Measurements from ENCODE around the gene ZNF197.
A peak's percentile ranks its signal among the peaks of the same experiment; 100 is the strongest.
"Not testable (repeated sequence)": the region's sequence is repeated elsewhere in the genome, so short reads cannot be mapped to it uniquely, and the experiment has no call there.

Gene ZNF197

DNA sequence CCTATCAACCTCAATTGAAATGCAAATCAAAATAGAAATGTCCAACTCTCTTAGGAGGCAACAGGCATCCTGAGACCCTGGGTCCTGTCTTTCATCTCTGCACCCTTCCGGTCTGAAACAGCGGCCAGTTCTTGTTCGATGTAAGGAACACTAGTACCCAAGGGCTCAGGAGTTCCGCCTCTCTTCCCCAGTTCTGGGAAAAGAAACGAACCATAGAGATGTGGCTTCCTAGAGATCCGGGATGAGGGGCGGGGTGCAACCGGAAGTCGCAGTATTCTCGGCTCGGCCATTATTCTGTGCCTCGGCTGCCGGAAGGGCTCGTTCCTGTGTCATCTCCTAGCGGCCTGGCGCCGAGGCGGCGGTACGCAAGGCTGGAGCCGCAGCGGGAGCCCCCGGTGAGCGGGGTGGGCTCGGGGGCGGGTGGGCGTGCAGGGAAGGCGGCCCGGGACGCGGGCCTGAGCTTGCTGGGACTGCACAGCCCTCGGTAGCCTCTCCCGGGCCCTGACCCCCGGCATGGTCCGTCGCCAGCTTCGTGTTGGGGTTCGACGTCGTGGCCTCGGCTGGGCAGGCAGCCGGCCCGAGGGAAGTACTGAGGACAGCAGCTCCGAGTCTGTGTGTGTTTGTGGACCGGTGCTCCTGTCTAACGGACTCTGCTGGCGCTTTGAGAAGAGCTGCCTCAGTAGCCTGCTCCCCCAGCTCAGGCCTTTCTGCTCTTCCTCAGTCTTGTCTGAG lies at the start of gene ZNF197:
Gene ZNF197, plus strand, starts transcription at position 288 of the 732 bp plus-strand sequence. CDS start 4,119 bp downstream, outside the sequence.
- DNase-seq: peak; percentile 95

DNA sequence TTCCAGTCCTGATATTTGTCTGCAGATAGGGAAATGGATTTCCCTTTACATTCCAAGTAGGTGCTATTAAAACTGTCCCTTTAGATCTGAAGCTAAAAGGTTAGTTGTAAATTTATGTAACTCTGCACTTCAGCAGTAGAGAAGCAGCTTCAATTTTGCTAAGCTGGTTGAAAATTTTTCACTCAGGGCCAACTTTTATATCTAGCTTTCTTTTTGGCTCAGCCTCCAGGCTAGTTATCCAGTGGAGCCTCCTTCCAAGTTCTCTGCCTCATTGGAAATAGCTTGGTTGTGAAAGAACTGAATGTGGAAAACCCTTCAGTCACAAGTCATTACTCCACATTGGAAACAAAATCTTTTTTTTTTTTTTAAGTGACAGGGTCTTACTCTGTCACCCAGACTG lies 48.2 kb upstream of the ZNF197 start:
- no peak for DNase-seq

DNA sequence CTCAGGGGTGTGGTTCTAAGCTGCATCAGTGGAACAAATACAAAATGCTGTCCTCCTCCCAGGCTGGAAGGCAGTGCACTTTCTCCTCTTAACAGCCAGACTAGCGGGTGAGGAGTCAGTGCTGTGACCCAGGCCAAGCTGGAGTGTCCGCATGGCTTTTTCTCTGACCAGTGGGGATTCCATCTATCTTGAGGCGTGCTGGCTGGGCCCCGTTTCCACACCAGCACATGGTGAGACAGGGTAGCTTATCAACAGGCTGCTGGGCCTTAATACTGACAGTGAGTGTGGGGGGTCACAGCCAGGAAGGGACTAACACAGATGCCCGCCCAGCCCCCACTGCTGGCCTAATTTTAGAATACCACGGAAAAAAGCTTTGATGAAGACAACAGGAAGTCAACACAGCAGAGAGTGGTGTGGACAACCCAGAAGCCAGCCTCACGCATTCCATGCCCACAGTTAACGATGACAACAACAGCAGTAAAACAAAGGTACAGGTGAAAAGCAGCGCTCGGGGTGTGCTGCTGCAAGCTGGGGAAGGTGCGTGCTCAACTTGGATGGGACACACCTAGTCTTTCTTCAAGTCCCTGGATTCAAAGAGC lies 47.4 kb upstream of the ZNF197 start:
- not testable (repeated sequence) for DNase-seq

DNA sequence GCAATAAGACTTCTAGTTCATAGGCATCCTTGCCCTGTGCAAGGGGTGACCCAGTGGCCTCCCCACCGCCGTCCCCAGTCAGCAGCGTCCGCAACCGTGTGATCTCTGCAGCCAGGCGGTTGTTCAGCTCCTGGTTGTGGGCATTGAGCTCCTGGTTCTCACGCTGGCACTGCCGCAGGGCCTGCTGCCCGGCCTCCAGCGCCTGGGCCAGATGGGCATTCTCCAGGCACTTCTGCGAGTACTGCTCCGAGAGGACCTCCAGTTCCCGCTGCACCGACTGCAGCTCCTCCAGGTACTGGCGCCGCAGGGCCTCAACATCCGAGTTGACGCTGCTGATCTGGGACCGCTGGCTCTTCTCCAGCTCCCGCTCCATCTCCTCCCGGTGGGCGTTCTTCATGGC lies 46.5 kb upstream of the ZNF197 start:
- not testable (repeated sequence) for DNase-seq

DNA sequence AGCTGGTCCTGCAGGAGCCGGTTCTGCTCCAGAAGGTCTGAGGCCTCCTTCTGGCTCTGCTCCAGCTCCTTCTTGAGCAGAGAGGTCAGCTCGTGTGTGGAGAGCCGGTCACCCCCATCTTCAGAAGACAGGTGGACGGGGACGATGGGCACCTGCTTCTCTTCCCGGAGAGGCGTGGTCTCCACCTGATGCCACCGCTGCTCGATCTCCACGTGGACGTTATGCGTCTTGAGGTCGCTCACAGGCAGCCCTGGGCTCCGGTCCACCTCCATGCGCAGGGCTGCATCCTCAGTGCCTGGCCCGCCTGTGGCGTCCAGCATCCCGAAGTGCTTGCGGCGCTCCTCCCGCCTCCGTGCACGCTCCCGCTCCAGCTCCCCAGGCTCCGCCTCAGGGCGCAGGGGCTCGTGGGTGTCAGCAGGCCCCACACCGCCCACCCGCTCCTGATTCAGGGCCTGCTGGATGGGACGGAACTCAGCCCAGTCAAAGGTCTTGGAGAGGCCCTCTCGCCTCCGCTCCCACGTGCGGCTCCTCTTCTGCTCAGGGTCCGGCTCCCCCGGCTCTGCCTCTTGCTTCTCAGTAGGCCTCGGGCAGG lies 45.8 kb upstream of the ZNF197 start:
- DNase-seq: not testable (repeated sequence)

DNA sequence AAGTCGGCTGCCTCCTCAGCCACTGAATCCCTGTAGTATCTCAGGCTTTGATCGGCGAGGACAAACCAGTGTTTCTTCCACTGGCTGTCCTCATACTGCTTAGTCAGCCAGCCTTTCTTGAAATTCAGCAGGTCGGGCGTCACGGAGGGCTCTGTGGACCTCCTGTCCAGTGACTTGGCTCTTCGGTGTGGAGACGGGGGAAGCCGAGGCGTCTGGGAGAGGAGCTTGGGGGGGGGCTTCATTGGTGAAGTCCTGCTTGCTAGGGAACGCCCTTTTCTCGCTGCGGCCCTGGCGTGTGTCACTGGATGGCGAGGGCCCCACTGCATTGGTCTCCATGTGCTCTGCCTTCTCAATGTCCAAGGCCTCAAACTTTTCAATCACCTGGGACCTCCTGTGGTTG lies 45.1 kb upstream of the ZNF197 start:
- DNase-seq: not testable (repeated sequence)

DNA sequence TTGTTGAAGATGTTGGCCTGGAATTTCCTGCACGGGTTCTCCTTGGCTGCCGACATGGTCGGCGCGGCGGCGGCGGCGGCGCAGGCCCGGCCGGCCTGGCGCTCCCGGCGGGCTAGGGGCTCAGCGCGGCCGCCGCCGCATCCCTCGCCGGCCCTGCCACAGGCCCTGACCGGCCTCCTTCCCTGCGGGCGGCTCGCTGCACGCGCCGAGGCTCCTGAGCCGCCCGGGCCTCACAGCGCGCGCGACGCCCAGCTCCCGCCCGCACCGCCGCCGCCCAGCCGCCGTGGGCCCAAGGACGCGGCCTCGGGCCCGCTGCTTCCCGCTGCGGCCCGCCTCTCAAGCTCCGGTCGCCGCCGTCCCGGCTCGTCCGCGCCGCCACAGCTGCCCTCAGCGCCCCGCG lies 43.9 kb upstream of the ZNF197 start:
- DNase-seq: not testable (repeated sequence)

DNA sequence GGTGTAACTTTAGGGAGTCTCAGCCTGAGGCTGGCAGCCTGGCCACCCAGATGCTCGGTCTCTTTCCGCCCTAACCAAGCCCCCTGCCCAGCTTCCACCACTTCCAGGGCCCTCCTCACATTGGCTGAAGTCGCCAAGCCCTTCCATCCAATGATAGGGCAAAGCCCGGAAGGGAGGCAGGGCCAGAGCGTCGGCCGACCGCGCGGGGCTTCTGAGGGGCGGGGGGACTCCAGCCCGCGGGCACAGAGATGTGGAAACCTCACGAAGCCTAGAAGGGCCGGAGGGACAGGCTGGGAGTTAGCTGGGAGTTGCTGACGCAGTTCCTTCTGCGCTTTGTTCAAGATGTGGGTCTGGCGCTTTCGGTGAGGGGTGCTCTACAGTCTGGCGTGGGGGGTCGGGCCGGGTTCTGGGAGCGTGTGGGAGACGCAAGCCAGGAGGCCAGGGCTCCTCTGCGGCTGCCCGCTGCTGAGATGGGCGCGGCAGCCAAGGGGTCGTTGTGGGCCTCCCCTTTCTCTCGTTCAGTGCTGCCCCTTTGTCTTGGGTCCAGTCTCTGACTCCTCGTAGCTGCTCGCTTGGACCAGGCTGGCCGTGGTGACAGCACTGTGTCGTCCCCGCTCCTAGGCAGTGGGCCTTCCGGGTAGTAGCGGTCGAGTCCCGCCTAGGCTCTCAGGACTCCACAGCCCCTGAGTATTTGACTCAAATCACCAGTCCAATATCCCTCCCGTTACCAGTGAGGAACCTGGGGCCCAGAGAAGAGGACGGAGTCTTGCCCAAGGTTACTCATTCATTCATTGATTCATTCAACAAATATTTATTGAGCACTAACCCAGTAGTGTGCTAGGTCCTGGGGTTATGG lies 40.0 kb upstream of the ZNF197 start, which contains the start of gene ZNF660:
Gene ZNF660, plus strand, starts transcription at position 319 of the 856 bp plus-strand sequence. CDS start 9,230 bp downstream, outside the sequence.
- peak; percentile 72 for DNase-seq

DNA sequence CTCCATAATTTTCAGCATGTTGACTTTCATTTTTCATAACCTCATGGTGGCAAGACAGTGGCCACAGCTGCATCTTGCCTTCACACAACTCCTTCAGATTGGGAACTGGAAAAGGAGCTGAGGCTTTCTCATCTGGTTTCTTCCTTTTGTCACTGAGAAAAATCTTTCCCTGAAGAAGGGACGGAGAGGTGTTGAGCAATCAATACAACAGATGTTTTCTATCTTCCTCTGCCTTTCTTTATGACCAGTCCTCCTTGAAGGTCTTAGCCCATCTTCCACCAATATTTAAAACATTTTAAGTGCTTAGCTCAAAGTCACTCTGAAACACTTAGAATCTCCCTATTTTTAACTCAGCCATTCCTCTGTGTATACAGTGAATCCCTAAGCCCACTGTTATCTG lies 28.2 kb upstream of the ZNF197 start:
- DNase-seq: no peak

- DNase-seq: no peak
Observed at GRCh38 chr3:44601749-44602148, 23.1 kb upstream of the ZNF197 start.

DNA sequence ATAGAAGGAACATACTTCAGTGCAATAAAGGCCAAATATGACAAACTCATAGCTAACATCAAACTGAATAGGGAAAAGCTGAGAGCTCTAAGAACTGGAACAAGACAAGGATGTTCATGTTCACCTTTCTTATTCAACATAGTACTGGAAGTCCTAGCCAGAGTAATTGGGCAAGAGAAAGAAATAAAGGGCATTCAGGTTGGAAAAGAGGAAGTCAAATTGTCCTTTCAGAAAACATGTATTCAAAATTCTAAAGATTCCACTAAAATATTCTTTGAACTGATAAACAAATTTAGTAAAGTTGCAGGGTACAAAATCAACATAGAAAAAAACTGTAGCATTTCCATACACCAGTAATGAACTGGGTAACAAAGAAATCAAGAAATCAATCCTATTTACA lies 12.2 kb upstream of the ZNF197 start:
- no peak for DNase-seq

GRCh38 chr3:44628716-44629115 lies 3.9 kb downstream of the ZNF197 start:
- DNase-seq: no peak

- DNase-seq: no peak
Observed at GRCh38 chr3:44632193-44632592, 7.4 kb downstream of the ZNF197 start.

GRCh38 chr3:44642337-44642736 lies 17.5 kb downstream of the ZNF197 start:
- DNase-seq: no peak

GRCh38 chr3:44643024-44643423 lies 18.2 kb downstream of the ZNF197 start:
- no peak for DNase-seq

- DNase-seq: no peak
Observed at GRCh38 chr3:44647771-44648170, 22.9 kb downstream of the ZNF197 start.

- DNase-seq: peak; percentile 89
Observed at GRCh38 chr3:44648564-44649229, 23.9 kb downstream of the ZNF197 start, which contains the start of gene ZNF35. Gene ZNF35 (plus strand): TSS chr3:44648732. CDS start chr3:44651068, 2,336 bp downstream.

DNA sequence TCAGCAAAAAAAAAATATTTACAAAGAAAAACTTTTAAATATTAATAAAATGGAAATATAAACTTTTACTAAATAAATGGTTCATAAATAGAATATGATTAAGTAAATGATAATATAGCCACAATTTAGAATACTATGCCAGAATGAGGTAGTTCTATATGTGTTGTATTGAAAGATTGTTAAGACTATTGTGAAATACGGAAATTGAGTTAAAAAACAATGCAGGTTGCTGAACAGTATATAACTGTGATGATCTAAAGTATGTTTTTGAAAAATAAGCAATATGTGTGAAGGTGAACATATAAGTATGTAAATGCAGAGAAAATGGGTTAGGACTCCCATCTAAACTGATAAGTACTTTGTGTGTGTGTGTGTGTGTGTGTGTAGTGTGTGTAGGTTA lies 24.9 kb downstream of the ZNF197 start:
- no peak for DNase-seq

GRCh38 chr3:44654039-44654438 lies 29.2 kb downstream of the ZNF197 start:
- DNase-seq: no peak

DNA sequence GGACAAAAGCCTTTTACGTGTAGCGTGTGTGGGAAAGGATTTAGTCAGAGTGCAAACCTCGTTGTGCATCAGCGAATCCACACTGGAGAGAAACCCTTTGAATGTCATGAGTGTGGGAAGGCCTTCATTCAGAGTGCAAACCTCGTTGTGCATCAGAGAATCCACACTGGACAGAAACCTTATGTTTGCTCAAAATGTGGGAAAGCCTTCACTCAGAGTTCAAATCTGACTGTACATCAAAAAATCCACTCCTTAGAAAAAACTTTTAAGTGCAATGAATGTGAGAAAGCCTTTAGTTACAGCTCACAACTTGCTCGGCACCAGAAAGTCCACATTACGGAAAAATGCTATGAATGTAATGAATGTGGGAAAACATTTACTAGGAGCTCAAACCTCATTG lies 34.2 kb downstream of the ZNF197 start:
- DNase-seq: no peak

- no peak for DNase-seq
Observed at GRCh38 chr3:44659434-44659833, 34.6 kb downstream of the ZNF197 start.

- no peak for DNase-seq
Observed at GRCh38 chr3:44661189-44661588, 36.4 kb downstream of the ZNF197 start.
